Stimulated activated CD4-positive, alpha-beta T cell treated with anti-CD3 and anti-CD28 coated beads, Interleukin-4, amount 100 ng/mL, for 4 hours (primary cell): ENCODE data around the gene CAP2.
A peak's percentile ranks its signal among the peaks of the same experiment; 100 is the strongest.
"Not testable (repeated sequence)": the region's sequence is repeated elsewhere in the genome, so short reads cannot be mapped to it uniquely, and the experiment has no call there.

Experiments
- DNase-seq, 2 experiments: peaks; one replicate each; pipeline ENCODE4 v3.0.0-alpha.2; 2020

Gene CAP2

GRCh38 chr6:17585766-17586490 lies 192.5 kb downstream of the CAP2 start:
- DNase-seq, result no peak

GRCh38 chr6:17586623-17587022 lies 193.2 kb downstream of the CAP2 start:
- DNase-seq, result not testable (repeated sequence)

GRCh38 chr6:17588011-17588410 lies 194.6 kb downstream of the CAP2 start:
- no peak for DNase-seq

- DNase-seq, result no peak
Measured at GRCh38 chr6:17589406-17590096, 196.2 kb downstream of the CAP2 start.

GRCh38 chr6:17591287-17591686 lies 197.9 kb downstream of the CAP2 start:
- no peak for DNase-seq

- DNase-seq, result no peak
Measured at GRCh38 chr6:17593246-17593645, 199.9 kb downstream of the CAP2 start.

- DNase-seq, result no peak
Measured at GRCh38 chr6:17596085-17596484, 202.7 kb downstream of the CAP2 start.

- peak; percentile 93 to 96 for DNase-seq
Measured at GRCh38 chr6:17599877-17600526, 206.6 kb downstream of the CAP2 start, which contains the start of gene FAM8A1. FAM8A1 (plus strand) TSS chr6:17600302; CDS start chr6:17600410, 108 bp downstream.

- DNase-seq, result peak; percentile 26 to 41
Measured at GRCh38 chr6:17600527-17601385, 207.4 kb downstream of the CAP2 start.

- no peak for DNase-seq
Measured at GRCh38 chr6:17601386-17601703, 207.9 kb downstream of the CAP2 start.

- no peak for DNase-seq
Measured at GRCh38 chr6:17602888-17603287, 209.5 kb downstream of the CAP2 start.

GRCh38 chr6:17606606-17607005 lies 213.2 kb downstream of the CAP2 start:
- no peak for DNase-seq
